Body of pancreas (tissue), 4 donors: ENCODE results near the gene RPL37.

Experiments
- CTCF ChIP-seq, 7 experiments: fragments of 450-650 bp in 4 of 7; fragments of 200-600 bp in 3 of 7; sonication (generic) in 3 of 7; IDR thresholded peaks; one replicate each; pipeline ENCODE4 v1.5.1; 2016 to 2019; ENCODE audit warnings: antibody characterized with exemption in 7 of 7
- POLR2A ChIP-seq, 3 donors: fragments of 450-650 bp; IDR thresholded peaks; one replicate each; pipeline ENCODE4 v1.6.1; 2016; ENCODE audit warnings: antibody characterized with exemption in 3 of 3, mild to moderate bottlenecking in 2 of 3

DNA sequence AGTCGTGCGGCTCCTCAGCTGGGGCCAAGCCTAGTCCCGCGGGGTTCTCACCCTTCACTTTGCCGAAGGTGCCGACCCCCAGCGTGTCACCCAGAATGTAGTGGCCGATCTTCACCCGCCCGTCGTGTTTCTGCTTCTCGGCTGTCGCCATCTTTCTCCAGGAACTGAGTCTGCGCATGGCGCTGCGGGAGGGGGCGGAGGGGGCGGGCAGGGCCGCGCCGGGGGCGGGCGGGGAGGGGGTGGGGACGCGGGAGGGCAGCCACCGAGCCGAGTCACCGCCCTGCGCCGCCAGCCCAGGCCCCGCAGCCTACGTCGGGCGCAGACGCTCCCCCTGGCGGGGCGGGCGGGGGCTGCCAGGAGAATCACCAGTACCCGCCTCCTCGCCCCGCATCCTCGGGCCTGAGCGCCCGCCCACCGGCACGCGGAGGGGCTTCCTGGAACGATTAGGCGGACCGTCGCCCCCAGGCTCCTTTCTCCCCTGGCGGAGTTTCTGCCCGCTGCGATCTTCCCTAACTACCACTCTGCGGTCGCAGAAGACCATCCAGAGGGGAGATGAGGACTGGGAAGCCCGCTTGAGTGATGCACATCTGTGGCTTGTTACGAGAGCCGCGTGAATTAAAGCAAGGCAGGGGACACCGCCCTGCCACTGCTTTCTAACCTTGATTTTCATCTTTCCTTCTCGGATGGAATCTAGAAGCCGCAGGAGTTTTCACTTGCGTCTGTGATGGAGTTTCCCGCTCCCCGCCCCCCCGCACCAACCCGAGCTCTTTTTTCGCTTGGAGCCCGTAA lies 36.8 kb downstream of the RPL37 start, which contains the start of gene PRKAA1:
- peak; percentile 34 to 81 (median 60) for TF ChIP-seq CTCF (IDR thresholded peaks at IDR 0.05)
- peak; percentile 21 to 77 (median 74) for TF ChIP-seq POLR2A (IDR thresholded peaks at IDR 0.05)
